GM18867 (cell line): ENCODE data around the gene GHRH.

Source experiments
- ATAC-seq: cut with Tn5 transposase; IDR thresholded peaks from one replicate; pipeline ENCODE4 v1.9.1; 2021; ENCODE audit warnings: mild to moderate bottlenecking, moderate library complexity; ENCODE audit not compliant: unreplicated experiment

GHRH gene

GRCh38 chr20:37291724-37292126 is 30.1 kb upstream of the GHRH start:
- ATAC-seq: no peak

GRCh38 chr20:37290158-37290810 is 28.7 kb upstream of the GHRH start:
- ATAC-seq: no peak

- no peak for ATAC-seq
These were observed 26.5 kb upstream of the GHRH start for GRCh38 chr20:37288091-37288490.

DNA sequence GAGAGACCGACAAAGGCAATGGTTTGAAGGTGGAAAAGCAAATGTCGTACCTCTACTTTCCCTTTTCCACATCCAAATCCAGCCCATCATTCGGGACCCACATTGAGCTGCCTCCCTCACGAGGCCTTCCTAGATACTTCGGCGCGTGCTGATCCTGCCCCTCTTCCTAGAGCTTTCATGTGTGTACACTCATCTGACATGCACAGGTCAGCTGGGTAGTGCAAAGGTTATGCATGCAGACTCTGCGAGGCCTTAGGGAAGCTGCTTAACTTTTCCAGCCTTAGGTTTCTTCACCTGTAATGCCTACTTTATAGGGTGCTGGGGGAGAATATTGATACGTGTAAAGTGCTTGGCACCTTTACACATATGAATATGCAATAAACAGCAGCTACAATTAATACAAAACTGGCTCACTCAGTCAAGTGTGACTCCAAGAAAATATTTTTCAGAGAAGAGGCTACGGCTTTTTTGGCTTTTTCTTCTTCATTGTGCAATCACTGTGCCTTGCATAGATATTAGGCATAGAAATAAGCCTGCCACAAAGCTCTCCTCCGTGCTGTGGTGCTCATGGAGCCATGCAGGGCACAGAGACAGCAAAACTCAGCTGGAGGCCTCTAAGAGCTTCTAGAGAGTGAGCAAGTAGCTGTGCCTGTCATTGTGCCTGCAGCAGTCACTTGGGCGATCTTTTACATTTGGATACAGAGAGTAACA is 24.2 kb upstream of the GHRH start:
- no peak for ATAC-seq

DNA sequence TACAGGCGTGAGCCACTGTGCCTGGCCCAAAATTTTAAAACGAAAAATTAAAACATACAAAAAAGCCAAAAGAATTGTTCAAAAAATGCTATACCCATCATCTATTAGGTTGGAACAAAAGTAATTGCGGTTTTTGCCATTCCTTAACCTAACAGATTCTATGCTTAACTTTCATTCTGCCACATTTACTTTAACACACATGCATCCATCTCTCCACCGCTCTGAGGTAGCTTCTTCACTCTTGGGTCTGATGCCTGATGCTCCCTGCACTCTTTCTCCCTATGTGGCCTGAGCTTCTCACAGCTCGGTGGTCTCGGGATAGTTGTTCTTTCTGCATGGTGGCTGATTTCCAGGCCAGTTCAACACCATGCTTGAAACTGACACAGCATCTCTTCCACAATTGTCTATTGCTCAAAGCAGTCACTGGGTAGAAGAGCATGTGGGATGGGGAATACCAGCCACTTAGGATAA is 23.1 kb upstream of the GHRH start:
- no peak for ATAC-seq

- no peak for ATAC-seq
These were observed 22.0 kb upstream of the GHRH start for GRCh38 chr20:37283530-37284195.

- ATAC-seq: no peak
These were observed 20.9 kb upstream of the GHRH start for GRCh38 chr20:37282556-37282955.

DNA sequence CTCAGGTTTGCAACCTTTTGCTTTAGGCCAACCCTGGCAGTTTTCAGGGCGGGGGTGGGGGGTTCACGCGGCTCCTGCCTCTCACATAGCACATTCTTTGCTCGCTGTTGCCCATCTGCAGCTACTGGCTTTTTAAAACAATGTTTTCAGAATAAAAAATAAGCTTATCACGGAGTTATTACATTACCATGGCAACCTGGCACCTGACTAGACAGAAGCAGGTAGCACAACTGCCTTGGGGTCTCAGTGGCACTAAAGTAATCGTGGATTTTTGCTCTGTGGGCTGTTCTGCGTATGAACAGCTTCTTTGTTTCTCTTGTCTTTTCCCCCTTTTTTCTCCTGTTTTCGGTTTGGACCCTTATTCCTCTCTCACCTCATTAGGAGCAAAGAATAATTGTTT is 18.8 kb upstream of the GHRH start:
- no peak for ATAC-seq

- ATAC-seq: no peak
These were observed 18.2 kb upstream of the GHRH start for GRCh38 chr20:37279820-37280219.

- ATAC-seq: no peak
These were observed 17.5 kb upstream of the GHRH start for GRCh38 chr20:37278966-37279590.

- no peak for ATAC-seq
These were observed 15.6 kb upstream of the GHRH start for GRCh38 chr20:37277253-37277593.

GRCh38 chr20:37276494-37277252 is 15.1 kb upstream of the GHRH start:
- peak; percentile 53 for ATAC-seq

GRCh38 chr20:37274851-37275524 is 13.4 kb upstream of the GHRH start:
- ATAC-seq: no peak

GRCh38 chr20:37273988-37274387 is 12.4 kb upstream of the GHRH start:
- no peak for ATAC-seq

DNA sequence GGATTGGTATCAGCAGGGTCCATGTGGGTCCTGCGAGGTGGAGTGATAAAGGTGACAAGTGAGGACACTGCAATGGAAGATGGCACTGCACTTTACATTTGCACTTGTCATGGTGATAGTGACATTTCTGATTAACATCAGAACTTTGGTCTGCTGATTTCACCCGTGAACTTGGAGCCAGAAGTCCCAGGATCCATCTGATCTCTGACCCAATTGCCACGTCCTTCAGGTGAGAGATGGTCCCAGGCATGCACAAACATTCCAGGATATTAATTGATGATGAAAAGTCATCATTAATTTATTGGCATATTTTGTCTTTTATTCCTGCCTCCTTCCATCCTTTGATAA is 9.8 kb upstream of the GHRH start:
- ATAC-seq: no peak

- no peak for ATAC-seq
These were observed 9.2 kb upstream of the GHRH start for GRCh38 chr20:37270576-37271420.

DNA sequence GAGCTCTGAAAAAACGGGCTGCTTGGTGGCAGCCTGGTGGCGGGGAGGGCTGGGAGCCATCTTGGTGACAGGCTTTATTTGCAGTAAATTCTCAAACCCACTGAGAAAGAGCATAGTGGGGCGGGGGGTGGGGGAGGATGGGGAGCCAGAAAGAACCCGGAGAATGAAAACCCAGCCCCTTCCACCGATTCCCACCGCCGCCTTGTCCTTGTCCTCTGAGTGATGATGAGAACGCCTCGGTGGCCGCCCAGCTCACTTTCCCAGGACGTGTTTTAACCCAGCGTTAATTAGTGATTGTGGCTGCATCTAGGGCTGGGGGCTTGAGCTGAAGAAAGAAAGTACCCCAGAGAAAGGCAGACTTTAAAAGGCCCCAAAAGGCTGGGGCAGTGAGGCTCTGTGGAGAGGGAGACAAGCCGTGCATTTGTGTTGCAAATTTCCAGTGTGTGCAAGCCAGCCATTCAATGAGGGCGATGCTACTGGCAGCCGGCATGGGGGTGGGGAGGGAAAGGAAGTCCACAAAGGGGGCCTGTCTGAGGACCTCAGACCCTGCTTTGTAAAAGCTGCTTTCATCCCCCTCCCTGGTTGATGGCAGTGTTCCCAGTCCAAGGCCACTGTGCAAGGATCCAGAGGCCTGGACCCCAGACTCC is 6.2 kb upstream of the GHRH start:
- ATAC-seq: no peak

- ATAC-seq: no peak
These were observed 5.5 kb upstream of the GHRH start for GRCh38 chr20:37266940-37267666.
